ENCODE results near the gene USH1G. TPM values are rescaled to one million over a fixed set of nuclear protein-coding genes. Genes with fewer than 3 reads are reported as not detected.

Gene USH1G
- total RNA-seq, 1 donor = not detected

GRCh38 chr17:74950207-74950606 is 27.2 kb upstream of the USH1G start:
- no peak overlapping the region for H2AFZ ChIP-seq (ENCODE audit: low read length)
- no peak overlapping the region for H3K4me2 ChIP-seq (ENCODE audit: insufficient read depth, low read length)
- H4K20me1 ChIP-seq (ENCODE audit: insufficient read depth, low read length) = no peaks in the 10 kb centered on the region
- H3K79me2 ChIP-seq (ENCODE audit: insufficient read depth, low read length) = no peaks in the 10 kb centered on the region
- no peaks in the 10 kb centered on the region for H3K36me3 ChIP-seq (ENCODE audit: insufficient read depth, low read length)
- peaks cover 13% of the 10 kb centered on the region for H3K27me3 ChIP-seq (ENCODE audit: insufficient read depth, low read length)
- DNase-seq (ENCODE audit: insufficient read length, low spot score, missing footprints) = peak; percentile 80
- H3K9me3 ChIP-seq (ENCODE audit: low read depth, low read length) = no peaks in the 10 kb centered on the region
- no peaks in the 10 kb centered on the region for H3K4me1 ChIP-seq (ENCODE audit: insufficient read depth, low read length)
- no peak for TF ChIP-seq CTCF (IDR thresholded peaks at IDR 0.05; ENCODE audit: extremely low read depth, low read depth, low read length)
- H3K27ac ChIP-seq (ENCODE audit: low read depth, low read length) = no peak overlapping the region
- H3K4me3 ChIP-seq (ENCODE audit: insufficient read depth, low read length) = no peak overlapping the region

- Histone ChIP-seq H3K9me3 (ENCODE audit: low read depth, low read length) (no peaks in the 10 kb centered on the region), H3K27ac (ENCODE audit: low read depth, low read length) (no peak overlapping the region), H4K20me1 (ENCODE audit: insufficient read depth, low read length) (no peaks in the 10 kb centered on the region), H3K4me1 (ENCODE audit: insufficient read depth, low read length) (no peaks in the 10 kb centered on the region), H3K79me2 (ENCODE audit: insufficient read depth, low read length) (no peaks in the 10 kb centered on the region), H2AFZ (ENCODE audit: low read length) (no peak overlapping the region), H3K36me3 (ENCODE audit: insufficient read depth, low read length) (no peaks in the 10 kb centered on the region), H3K4me3 (ENCODE audit: insufficient read depth, low read length) (no peak overlapping the region), H3K27me3 (ENCODE audit: insufficient read depth, low read length) (peaks cover 12% of the 10 kb centered on the region), H3K4me2 (ENCODE audit: insufficient read depth, low read length) (no peak overlapping the region)
- DNase-seq (ENCODE audit: insufficient read length, low spot score, missing footprints) = no peak
- TF ChIP-seq CTCF (IDR thresholded peaks at IDR 0.05; ENCODE audit: extremely low read depth, low read depth, low read length) = no peak
Observed at GRCh38 chr17:74949455-74950115, 26.5 kb upstream of the USH1G start.

GRCh38 chr17:74947041-74947754 is 24.1 kb upstream of the USH1G start:
- no peak overlapping the region for H2AFZ ChIP-seq (ENCODE audit: low read length)
- no peaks in the 10 kb centered on the region for H3K4me1 ChIP-seq (ENCODE audit: insufficient read depth, low read length)
- DNase-seq (ENCODE audit: insufficient read length, low spot score, missing footprints) = no peak
- no peaks in the 10 kb centered on the region for H3K79me2 ChIP-seq (ENCODE audit: insufficient read depth, low read length)
- no peak overlapping the region for H3K4me3 ChIP-seq (ENCODE audit: insufficient read depth, low read length)
- H3K4me2 ChIP-seq (ENCODE audit: insufficient read depth, low read length) = no peak overlapping the region
- no peaks in the 10 kb centered on the region for H4K20me1 ChIP-seq (ENCODE audit: insufficient read depth, low read length)
- TF ChIP-seq CTCF (IDR thresholded peaks at IDR 0.05; ENCODE audit: extremely low read depth, low read depth, low read length) = no peak
- no peak overlapping the region for H3K27ac ChIP-seq (ENCODE audit: low read depth, low read length)
- no peaks in the 10 kb centered on the region for H3K36me3 ChIP-seq (ENCODE audit: insufficient read depth, low read length)
- H3K9me3 ChIP-seq (ENCODE audit: low read depth, low read length) = no peaks in the 10 kb centered on the region
- peaks cover 24% of the 10 kb centered on the region for H3K27me3 ChIP-seq (ENCODE audit: insufficient read depth, low read length)

GRCh38 chr17:74946641-74947040 is 23.6 kb upstream of the USH1G start:
- Histone ChIP-seq H3K4me3 (ENCODE audit: insufficient read depth, low read length) (no peak overlapping the region), H4K20me1 (ENCODE audit: insufficient read depth, low read length) (no peaks in the 10 kb centered on the region), H2AFZ (ENCODE audit: low read length) (no peak overlapping the region), H3K36me3 (ENCODE audit: insufficient read depth, low read length) (no peaks in the 10 kb centered on the region), H3K27me3 (ENCODE audit: insufficient read depth, low read length) (peaks cover 23% of the 10 kb centered on the region), H3K27ac (ENCODE audit: low read depth, low read length) (no peak overlapping the region), H3K9me3 (ENCODE audit: low read depth, low read length) (no peaks in the 10 kb centered on the region), H3K79me2 (ENCODE audit: insufficient read depth, low read length) (no peaks in the 10 kb centered on the region), H3K4me1 (ENCODE audit: insufficient read depth, low read length) (no peaks in the 10 kb centered on the region), H3K4me2 (ENCODE audit: insufficient read depth, low read length) (no peak overlapping the region)
- TF ChIP-seq CTCF (IDR thresholded peaks at IDR 0.05; ENCODE audit: extremely low read depth, low read depth, low read length) = no peak
- DNase-seq (ENCODE audit: insufficient read length, low spot score, missing footprints) = no peak
